ENCODE measurements around the gene ADCYAP1R1.

Gene ADCYAP1R1

GRCh38 chr7:31074120-31074383 lies 21.9 kb downstream of the ADCYAP1R1 start:
- TF ChIP-seq EZH2phosphoT487 (IDR thresholded peaks at IDR 0.05; ENCODE audit: borderline replicate concordance, low read length), result no peak
- TF ChIP-seq, protein P1, sequence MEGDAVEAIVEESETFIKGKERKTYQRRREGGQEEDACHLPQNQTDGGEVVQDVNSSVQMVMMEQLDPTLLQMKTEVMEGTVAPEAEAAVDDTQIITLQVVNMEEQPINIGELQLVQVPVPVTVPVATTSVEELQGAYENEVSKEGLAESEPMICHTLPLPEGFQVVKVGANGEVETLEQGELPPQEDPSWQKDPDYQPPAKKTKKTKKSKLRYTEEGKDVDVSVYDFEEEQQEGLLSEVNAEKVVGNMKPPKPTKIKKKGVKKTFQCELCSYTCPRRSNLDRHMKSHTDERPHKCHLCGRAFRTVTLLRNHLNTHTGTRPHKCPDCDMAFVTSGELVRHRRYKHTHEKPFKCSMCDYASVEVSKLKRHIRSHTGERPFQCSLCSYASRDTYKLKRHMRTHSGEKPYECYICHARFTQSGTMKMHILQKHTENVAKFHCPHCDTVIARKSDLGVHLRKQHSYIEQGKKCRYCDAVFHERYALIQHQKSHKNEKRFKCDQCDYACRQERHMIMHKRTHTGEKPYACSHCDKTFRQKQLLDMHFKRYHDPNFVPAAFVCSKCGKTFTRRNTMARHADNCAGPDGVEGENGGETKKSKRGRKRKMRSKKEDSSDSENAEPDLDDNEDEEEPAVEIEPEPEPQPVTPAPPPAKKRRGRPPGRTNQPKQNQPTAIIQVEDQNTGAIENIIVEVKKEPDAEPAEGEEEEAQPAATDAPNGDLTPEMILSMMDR (IDR thresholded peaks at IDR 0.05; ENCODE audit: low read depth, low read length, poor library complexity, severe bottlenecking), result no peak
- no peak overlapping the region for H3K4me3 ChIP-seq (ENCODE audit: low read length)
- no peaks in the 10 kb centered on the region for H3K36me3 ChIP-seq (ENCODE audit: control insufficient read depth, low read length)
- no peaks in the 10 kb centered on the region for H3F3A ChIP-seq (ENCODE audit: control insufficient read depth, insufficient read depth)
- no peaks in the 10 kb centered on the region for H3K79me2 ChIP-seq (ENCODE audit: control insufficient read depth, low read length)
- H3K27me3 ChIP-seq (ENCODE audit: control insufficient read depth, low read length), result peaks cover 15% of the 10 kb centered on the region; the same call in 1 of the 2 replicates
- H3K27ac ChIP-seq (ENCODE audit: low read depth, low read length), result no peak overlapping the region
- no peaks in the 10 kb centered on the region for H3K4me1 ChIP-seq (ENCODE audit: control insufficient read depth, low read length)
- no peaks in the 10 kb centered on the region for H3K9me3 ChIP-seq (ENCODE audit: control insufficient read depth, insufficient read depth, low read length)
- H4K20me1 ChIP-seq (ENCODE audit: control insufficient read depth, insufficient read depth, low read depth, low read length), result no peaks in the 10 kb centered on the region
- no peaks in the 10 kb centered on the region for H3K9me2 ChIP-seq (replicated peaks; ENCODE audit: control insufficient read depth, low read length)
- no peak overlapping the region for H3K4me2 ChIP-seq (ENCODE audit: low read length)

GRCh38 chr7:31074403-31075085 lies 22.4 kb downstream of the ADCYAP1R1 start:
- Histone ChIP-seq H3K4me2 (ENCODE audit: low read length) (no peak overlapping the region), H3K36me3 (ENCODE audit: control insufficient read depth, low read length) (no peaks in the 10 kb centered on the region), H3K79me2 (ENCODE audit: control insufficient read depth, low read length) (no peaks in the 10 kb centered on the region), H3K9me2 (replicated peaks; ENCODE audit: control insufficient read depth, low read length) (no peaks in the 10 kb centered on the region), H4K20me1 (ENCODE audit: control insufficient read depth, insufficient read depth, low read depth, low read length) (no peaks in the 10 kb centered on the region), H3F3A (ENCODE audit: control insufficient read depth, insufficient read depth) (no peaks in the 10 kb centered on the region), H3K4me1 (ENCODE audit: control insufficient read depth, low read length) (no peaks in the 10 kb centered on the region), H3K9me3 (ENCODE audit: control insufficient read depth, insufficient read depth, low read length) (no peaks in the 10 kb centered on the region), H3K27me3 (ENCODE audit: control insufficient read depth, low read length) (peaks cover 15% of the 10 kb centered on the region; the same call in 1 of the 2 replicates), H3K4me3 (ENCODE audit: low read length) (no peak overlapping the region), H3K27ac (ENCODE audit: low read depth, low read length) (no peak overlapping the region)
- TF ChIP-seq, protein P1 (IDR thresholded peaks at IDR 0.05; ENCODE audit: low read depth, low read length, poor library complexity, severe bottlenecking), result no peak
- no peak for TF ChIP-seq EZH2phosphoT487 (IDR thresholded peaks at IDR 0.05; ENCODE audit: borderline replicate concordance, low read length)

DNA sequence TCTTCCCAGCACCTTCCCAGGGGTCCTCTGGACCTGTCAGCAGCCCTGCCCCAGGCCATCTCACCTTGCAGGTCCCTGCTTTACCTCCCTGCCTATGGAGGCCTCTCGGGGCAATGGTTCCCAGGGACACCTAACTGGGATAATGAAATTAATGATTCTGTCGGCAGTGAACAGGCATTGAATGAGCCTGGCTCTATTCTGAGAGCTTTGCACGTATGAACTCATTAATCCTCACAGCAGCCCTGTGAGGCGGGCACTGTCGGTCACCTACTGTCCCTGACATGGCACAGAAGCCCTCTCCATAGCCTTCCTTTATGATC lies 22.9 kb downstream of the ADCYAP1R1 start:
- H3K4me1 ChIP-seq (ENCODE audit: control insufficient read depth, low read length), result no peaks in the 10 kb centered on the region
- no peaks in the 10 kb centered on the region for H3K9me2 ChIP-seq (replicated peaks; ENCODE audit: control insufficient read depth, low read length)
- no peaks in the 10 kb centered on the region for H3K9me3 ChIP-seq (ENCODE audit: control insufficient read depth, insufficient read depth, low read length)
- no peaks in the 10 kb centered on the region for H3F3A ChIP-seq (ENCODE audit: control insufficient read depth, insufficient read depth)
- H4K20me1 ChIP-seq (ENCODE audit: control insufficient read depth, insufficient read depth, low read depth, low read length), result no peaks in the 10 kb centered on the region
- peaks cover 15% of the 10 kb centered on the region; the same call in 1 of the 2 replicates for H3K27me3 ChIP-seq (ENCODE audit: control insufficient read depth, low read length)
- no peak overlapping the region for H3K27ac ChIP-seq (ENCODE audit: low read depth, low read length)
- no peaks in the 10 kb centered on the region for H3K36me3 ChIP-seq (ENCODE audit: control insufficient read depth, low read length)
- H3K4me3 ChIP-seq (ENCODE audit: low read length), result no peak overlapping the region
- no peak overlapping the region for H3K4me2 ChIP-seq (ENCODE audit: low read length)
- TF ChIP-seq EZH2phosphoT487 (IDR thresholded peaks at IDR 0.05; ENCODE audit: borderline replicate concordance, low read length), result no peak
- TF ChIP-seq, protein P1 (IDR thresholded peaks at IDR 0.05; ENCODE audit: low read depth, low read length, poor library complexity, severe bottlenecking), result no peak
- no peaks in the 10 kb centered on the region for H3K79me2 ChIP-seq (ENCODE audit: control insufficient read depth, low read length)

Data from DOHH2 (cell line).